Lower leg skin (tissue), 4 donors: ENCODE data around the gene APOL3. TPM values are rescaled to one million over a fixed set of nuclear protein-coding genes. Genes with fewer than 3 reads are reported as not detected.
"Not testable (repeated sequence)": the region's sequence is repeated elsewhere in the genome, so short reads cannot be mapped to it uniquely, and the experiment has no call there.

Experiments
- DNase-seq, 2 donors: peaks; one replicate each; pipeline ENCODE4 v3.0.0-alpha.2; 2019; ENCODE audit warnings: low spot score in 2 of 2
- H3K4me3 ChIP-seq: fragments of 200-600 bp; sonication (generic); 2 replicates; pipeline ENCODE4 v1.5.1; 2017; ENCODE audit warnings: mild to moderate bottlenecking, low read depth; ENCODE audit not compliant: poor library complexity, severe bottlenecking
- CTCF ChIP-seq, 3 donors: fragments of 450-650 bp; IDR thresholded peaks; one replicate each; pipeline ENCODE4 v1.5.1; 2016; ENCODE audit warnings: antibody characterized with exemption in 3 of 3, mild to moderate bottlenecking in 3 of 3, moderate library complexity in 2 of 3
- POLR2A ChIP-seq, 2 donors: fragments of 450-650 bp; IDR thresholded peaks; one replicate each; pipeline ENCODE4 v1.6.1; 2016 to 2017; ENCODE audit warnings: antibody characterized with exemption in 2 of 2, mild to moderate bottlenecking in 1 of 2, moderate library complexity in 1 of 2
- WGBS, 2 donors: methylation state at CpG; one replicate each; pipeline ENCODE4 v1.1.5; 2018; 5-methylcytosine and 5-hydroxymethylcytosine counted together
- intact Hi-C: fragments of 100-400 bp; cut with DNase I; formaldehyde crosslinking; loops from one replicate; pipeline ENCODE4 v1.15.0; 2023; ENCODE audit warnings: low total_unique reads
- total RNA-seq, 4 donors: library from RNA; depleted of rRNA; stranded (reverse); fragments of >200 nt; gene quantifications; one replicate each; pipeline ENCODE4 v1.1.0, GENCODE V29; 2016

Gene APOL3
- 10 to 100 TPM; 29.5 to 55.9 (median 39.6) TPM for total RNA-seq

GRCh38 chr22:36160499-36160942 is at the start of gene APOL3:
TSS of gene APOL3 (minus strand) at chr22:36160755. CDS start at chr22:36149055, 11,700 bp downstream.
- intact Hi-C loops: no loop called here
- TF ChIP-seq CTCF (IDR thresholded peaks at IDR 0.05) (no peak), POLR2A (IDR thresholded peaks at IDR 0.05) (no peak)
- DNase-seq: peak; percentile 89 to 96
- 13 to 33% methylated on average over 3 of the region's 3 CpGs for WGBS, 2 donors
- peak within 1 kb of the TSS; percentile 34 for H3K4me3 ChIP-seq

- no peak for DNase-seq
- intact Hi-C loops: no loop called here
- H3K4me3 ChIP-seq: no peak overlapping the region
- TF ChIP-seq CTCF (IDR thresholded peaks at IDR 0.05): no peak
- TF ChIP-seq POLR2A (IDR thresholded peaks at IDR 0.05): no peak
- whole genome bisulfite sequencing, 2 donors: 89 to 90% methylated on average over 3 of the region's 3 CpGs
These were observed 49.7 kb upstream of the APOL3 start for GRCh38 chr22:36210224-36210623.

- intact Hi-C loops, H3K4me3 ChIP-seq, DNase-seq: not testable (repeated sequence)
- WGBS, 2 donors: 76 to 81% methylated on average over 5 of the region's 5 CpGs
These were observed 48.9 kb upstream of the APOL3 start for GRCh38 chr22:36209488-36209908.

GRCh38 chr22:36208914-36209313 is 48.4 kb upstream of the APOL3 start:
- TF ChIP-seq CTCF (IDR thresholded peaks at IDR 0.05) (no peak), POLR2A (IDR thresholded peaks at IDR 0.05) (no peak)
- intact Hi-C loops: no loop called here
- no peak overlapping the region for H3K4me3 ChIP-seq
- WGBS, 2 donors: 95 to 100% methylated on average over 1 of the region's 1 CpG
- DNase-seq: no peak

- TF ChIP-seq POLR2A (IDR thresholded peaks at IDR 0.05) (no peak), CTCF (IDR thresholded peaks at IDR 0.05) (no peak)
- no peak for DNase-seq
- WGBS, 2 donors: 8 to 13% methylated on average over 1 of the region's 1 CpG
- intact Hi-C loops: no loop called here
- H3K4me3 ChIP-seq: no peak overlapping the region
These were observed 47.7 kb upstream of the APOL3 start for GRCh38 chr22:36208162-36208765.

GRCh38 chr22:36206255-36206654 is 45.7 kb upstream of the APOL3 start:
- no peak for DNase-seq
- no peak overlapping the region for H3K4me3 ChIP-seq
- TF ChIP-seq POLR2A (IDR thresholded peaks at IDR 0.05) (no peak), CTCF (IDR thresholded peaks at IDR 0.05) (no peak)
- WGBS, 2 donors: 83 to 91% methylated on average over 1 of the region's 1 CpG
- intact Hi-C loops: no loop called here

GRCh38 chr22:36205573-36205972 is 45.0 kb upstream of the APOL3 start:
- H3K4me3 ChIP-seq, DNase-seq, intact Hi-C loops: not testable (repeated sequence)
- 91 to 95% methylated on average over 5 of the region's 5 CpGs for WGBS, 2 donors
